HG02870 (cell line): ENCODE measurements around the gene PPFIBP1.
"Not testable (repeated sequence)": the region's sequence is repeated elsewhere in the genome, so short reads cannot be mapped to it uniquely, and the experiment has no call there.

Experiments
- ATAC-seq: cut with Tn5 transposase; IDR thresholded peaks from one replicate; pipeline ENCODE4 v1.9.1; 2021; ENCODE audit warnings: mild to moderate bottlenecking, moderate library complexity; ENCODE audit not compliant: unreplicated experiment

Gene PPFIBP1

DNA sequence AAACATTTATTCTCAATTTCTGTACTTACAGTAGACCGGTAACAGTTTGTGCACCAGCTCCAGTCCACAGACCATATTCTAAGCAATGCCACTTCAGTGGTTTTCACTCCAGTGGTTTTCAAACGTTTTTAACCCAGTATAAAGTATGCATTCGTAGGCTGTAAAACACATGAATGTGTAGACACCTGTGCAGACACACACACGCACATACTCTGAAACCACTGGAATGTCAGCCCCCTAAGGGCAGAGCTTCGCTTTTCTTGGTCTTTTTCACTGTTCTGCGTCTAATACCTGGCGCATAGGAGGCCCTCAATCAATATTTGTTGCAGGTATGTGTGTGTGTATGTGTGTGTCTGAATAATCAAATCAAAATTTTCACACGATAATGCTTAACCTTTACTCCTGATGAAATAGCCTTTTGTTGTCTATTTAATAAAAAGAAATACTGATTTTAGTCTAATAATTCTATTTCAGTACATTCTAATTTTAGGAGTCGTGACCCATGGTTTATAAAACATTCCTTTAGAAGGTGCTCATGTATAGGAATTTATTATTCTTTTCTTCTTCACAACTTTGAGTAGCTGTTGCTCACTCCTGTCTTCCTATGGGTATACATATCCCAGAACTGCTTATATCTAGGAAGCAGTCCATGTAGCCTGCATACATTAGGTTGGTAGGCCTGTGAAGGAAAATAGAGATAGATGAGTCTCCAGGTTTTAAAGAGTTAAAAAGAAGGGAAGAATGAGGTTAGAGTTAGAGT, 98.6 kb downstream of the PPFIBP1 start:
- no peak for ATAC-seq

- no peak for ATAC-seq
Observed at GRCh38 chr12:27623645-27624044, 99.6 kb downstream of the PPFIBP1 start.

DNA sequence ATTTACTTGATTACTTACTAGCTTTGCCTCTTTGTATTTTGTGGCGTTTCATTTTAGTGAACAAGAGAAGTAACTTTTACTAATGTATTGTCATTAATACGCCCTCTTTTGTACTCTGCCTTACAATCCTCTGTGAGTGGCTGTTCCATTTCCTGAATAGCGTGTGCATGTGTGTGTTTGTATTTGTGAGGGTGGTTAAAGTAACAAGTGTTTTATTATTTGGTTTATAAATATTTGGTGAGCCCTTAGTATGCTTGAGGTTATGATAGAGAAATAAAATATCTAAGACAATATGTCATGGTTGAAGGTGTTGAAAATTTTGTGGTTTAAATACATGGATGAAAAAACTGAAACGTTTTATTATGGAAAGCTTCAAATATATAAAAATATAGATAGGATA, 100.6 kb downstream of the PPFIBP1 start:
- ATAC-seq: no peak

GRCh38 chr12:27627123-27627852, 103.3 kb downstream of the PPFIBP1 start:
- ATAC-seq: no peak

GRCh38 chr12:27627853-27628469, 104.0 kb downstream of the PPFIBP1 start:
- not testable (repeated sequence) for ATAC-seq

DNA sequence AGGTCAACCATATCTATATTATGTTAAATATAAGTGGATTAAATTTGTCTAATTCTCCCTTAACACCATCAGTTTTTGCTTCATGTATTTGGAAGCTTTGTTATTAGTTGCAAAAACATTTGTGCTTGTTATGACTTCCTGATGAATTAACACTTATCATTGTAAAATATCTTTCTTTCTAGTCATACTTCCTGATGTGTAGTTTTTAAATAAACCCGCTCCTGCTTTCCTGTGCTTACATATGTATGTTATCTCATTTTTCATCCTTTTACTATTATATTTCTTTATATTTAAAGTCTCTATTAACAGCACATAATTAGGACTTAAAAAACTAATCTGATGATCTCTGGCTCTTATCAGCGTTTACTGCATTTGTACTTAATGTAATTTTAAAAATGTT, 106.2 kb downstream of the PPFIBP1 start:
- ATAC-seq: not testable (repeated sequence)

- ATAC-seq: no peak
Observed at GRCh38 chr12:27631365-27631764, 107.4 kb downstream of the PPFIBP1 start.

DNA sequence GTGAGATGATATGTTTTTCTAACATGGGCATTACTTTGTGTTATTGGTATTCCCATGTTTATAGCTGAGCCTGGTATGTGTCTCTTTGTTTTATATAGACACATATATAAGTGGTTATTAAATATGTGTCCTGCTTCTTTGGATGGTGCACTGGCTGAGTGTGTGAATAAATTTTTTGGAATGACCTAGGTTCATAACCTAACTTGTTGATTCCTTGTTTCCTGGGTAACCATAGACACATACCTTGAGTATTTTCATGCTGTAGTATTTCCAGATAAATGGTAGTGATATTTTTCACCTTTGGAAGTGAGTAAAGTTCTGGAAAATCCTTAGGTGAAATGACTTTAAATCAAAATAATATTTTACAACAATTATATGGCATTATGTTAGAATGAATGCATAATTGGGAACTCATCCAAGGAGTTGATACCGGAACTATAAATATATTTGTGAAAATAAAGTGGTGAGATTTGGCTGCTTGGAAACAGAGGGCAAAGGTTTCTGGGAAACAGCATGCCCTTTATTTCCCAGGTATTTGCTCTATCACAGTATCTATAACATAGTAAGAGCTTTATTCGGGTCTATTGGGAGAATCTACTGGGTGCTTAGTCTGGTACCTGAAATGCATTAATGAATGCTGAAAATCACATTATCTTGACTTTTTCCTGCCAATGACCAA, 107.9 kb downstream of the PPFIBP1 start:
- ATAC-seq: no peak

GRCh38 chr12:27635349-27635972, 111.5 kb downstream of the PPFIBP1 start:
- no peak for ATAC-seq

DNA sequence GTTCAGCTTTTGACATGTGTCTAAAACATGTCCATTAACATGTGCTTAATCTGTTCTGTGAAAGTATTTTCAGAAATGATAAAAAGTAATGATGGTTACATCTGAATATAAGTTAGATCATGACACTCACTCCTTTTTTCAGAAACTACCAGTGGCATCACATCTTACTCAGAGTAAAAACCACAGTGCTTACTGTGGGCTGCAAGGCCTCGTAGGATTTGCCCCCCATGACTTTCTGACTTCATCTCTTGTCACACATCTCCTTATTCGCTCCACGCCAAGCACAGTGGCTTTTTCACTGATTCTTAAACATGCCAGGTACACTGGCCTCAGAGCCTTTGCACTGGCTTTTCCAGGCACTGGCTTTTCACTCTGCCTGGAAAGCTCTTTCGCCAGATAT, 112.6 kb downstream of the PPFIBP1 start:
- not testable (repeated sequence) for ATAC-seq

DNA sequence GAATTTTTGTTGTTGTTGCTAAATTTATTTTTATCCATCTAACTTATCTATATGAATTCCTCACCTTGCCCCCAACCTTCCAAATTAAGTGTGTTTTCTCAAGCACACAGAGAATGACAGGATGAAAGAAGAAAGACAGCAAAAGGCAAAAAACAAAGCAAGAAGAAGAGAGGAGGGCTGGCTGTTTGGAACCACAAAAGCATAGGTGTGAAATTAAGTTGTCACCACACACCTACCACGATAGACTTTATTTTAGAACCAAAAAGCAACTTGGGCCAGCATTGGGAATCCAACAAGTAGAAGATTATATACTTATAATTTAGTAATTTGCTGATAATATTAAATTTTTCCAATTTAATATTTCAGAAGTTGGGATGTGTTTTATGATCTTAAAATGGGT, 113.5 kb downstream of the PPFIBP1 start:
- ATAC-seq: no peak

GRCh38 chr12:27639265-27639664, 115.3 kb downstream of the PPFIBP1 start:
- ATAC-seq: no peak

DNA sequence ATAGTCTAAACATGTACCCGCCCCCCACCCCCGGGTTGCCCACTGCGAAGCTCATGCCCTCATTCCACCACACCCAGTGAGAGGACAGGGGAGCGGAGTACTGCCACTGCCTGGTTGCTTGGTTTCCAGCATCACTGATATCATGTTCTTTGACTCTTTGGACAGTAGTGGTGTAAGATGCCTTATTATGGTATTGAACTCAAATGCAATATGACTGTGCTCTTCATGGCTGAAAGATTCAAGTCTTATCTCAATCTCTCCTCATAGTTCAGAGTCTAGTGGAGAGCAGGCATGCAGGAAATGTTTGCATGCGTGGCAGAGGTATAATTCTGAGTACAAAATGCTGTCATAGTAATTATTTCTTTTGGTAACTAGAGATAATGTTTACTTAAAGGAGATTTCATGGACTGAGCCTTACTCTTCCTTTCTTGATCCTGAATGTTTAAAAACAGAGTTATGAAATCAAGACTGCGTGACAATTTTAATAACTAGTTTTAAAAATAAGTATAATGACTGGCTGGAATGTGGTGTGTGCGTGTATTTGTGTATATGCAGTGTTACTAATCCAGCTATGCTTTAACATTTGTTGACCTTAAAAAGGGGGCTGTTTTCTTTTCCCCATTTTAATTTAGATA, 116.7 kb downstream of the PPFIBP1 start:
- not testable (repeated sequence) for ATAC-seq

DNA sequence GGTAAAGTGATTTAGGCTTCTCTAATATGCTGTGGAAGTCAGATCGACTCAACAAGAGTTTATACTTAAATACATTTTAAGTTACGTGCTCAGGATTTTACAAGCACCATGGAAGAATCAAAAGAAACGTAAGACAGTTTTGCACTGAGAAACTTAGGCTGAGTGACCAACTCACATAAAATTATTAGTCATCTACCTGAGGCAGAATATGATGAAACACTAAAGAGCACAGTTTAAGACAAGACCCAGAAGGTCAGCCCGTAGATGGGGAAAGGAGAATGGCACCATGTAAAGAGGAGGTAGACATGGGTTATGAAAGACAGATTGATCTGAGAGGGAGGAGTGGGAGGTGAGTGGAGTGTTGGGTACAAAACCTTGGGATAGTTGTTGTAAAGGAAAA, 118.4 kb downstream of the PPFIBP1 start:
- ATAC-seq: not testable (repeated sequence)

DNA sequence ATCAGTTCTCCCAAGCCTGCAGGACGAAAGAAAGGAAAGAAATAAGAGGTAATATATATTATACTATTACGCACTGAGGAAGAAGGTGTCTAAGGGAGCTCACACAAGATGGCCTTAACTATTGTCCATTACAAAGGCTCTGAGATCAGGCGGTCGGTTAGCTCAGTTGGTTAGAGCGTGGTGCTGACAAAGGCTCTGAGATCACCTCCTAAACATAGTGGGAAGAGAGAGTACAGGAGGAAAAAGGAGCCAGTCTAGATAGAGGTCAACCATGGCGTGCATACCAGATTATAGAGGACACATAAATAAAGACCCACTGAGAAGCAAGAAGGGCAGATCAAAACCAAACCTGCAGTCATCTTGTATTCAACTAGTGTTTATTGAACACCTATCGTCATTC, 118.9 kb downstream of the PPFIBP1 start:
- ATAC-seq: not testable (repeated sequence)

DNA sequence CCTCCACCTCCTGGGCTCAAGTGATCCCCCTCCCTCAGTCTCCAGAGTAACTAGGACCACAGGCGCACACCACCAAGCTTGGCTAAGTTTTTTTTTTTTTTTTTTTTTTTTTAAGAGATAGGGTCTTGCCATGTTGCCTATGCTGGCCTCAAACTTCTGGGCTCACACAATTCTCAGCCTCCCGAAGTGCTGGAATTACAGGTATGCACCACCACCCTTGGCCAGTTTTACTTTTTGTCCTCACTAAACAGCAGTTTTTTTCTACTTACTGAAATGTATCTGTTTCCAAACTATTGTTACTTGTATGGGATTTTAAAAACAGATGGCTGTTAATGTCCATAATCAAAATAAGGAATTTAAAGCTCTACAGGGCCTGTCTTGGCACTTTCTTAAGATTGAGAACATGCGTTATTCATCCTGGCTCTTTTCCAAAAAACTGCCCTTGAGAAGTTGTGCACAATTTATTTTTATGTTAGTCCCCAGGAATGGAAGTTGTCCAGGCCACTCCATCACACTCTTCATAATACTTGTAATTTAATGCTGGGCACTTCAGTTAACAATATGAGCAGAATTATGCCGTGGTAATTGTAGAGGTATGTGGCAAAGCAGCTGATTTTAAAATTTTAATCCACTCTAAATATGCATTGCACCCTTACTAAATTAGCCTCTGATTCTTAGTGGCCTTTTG, 120.3 kb downstream of the PPFIBP1 start:
- ATAC-seq: no peak

DNA sequence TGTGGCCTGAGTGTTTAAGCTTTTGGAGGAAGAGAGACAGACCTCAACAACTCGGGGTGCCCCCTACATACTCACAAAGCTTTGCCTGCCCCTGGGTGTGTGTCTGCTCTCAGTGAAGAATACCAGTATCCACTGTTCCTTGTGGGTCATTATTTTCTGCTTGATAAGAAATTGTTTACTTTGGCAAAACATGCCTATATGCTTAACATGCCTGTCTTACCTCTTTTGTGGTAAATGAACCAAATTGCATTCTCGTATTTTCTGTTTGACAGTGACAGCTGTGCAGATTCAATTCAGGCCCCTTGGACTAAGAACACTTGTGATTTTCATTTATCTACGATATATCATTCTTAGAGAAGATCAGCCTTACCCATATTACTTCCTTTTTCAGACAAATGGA, 121.7 kb downstream of the PPFIBP1 start:
- no peak for ATAC-seq

- ATAC-seq: no peak
Observed at GRCh38 chr12:27646149-27646548, 122.1 kb downstream of the PPFIBP1 start.

DNA sequence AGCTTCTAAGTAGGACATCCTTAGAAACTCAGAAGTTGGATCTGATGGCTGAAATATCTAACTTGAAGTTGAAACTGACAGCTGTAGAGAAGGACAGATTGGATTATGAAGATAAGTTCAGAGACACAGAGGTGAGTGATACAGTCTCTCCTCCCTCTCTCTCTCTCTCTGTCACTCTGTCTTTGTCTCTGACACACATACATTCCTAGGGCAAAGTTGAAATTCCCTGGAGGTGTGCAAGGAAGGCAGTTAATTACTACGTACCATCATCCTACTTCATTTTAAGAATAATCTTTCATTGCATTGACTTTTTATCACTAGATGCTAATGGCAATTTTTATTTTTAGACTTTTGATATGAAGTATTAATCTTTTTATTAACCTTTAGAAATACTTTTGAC, 126.0 kb downstream of the PPFIBP1 start:
- no peak for ATAC-seq

DNA sequence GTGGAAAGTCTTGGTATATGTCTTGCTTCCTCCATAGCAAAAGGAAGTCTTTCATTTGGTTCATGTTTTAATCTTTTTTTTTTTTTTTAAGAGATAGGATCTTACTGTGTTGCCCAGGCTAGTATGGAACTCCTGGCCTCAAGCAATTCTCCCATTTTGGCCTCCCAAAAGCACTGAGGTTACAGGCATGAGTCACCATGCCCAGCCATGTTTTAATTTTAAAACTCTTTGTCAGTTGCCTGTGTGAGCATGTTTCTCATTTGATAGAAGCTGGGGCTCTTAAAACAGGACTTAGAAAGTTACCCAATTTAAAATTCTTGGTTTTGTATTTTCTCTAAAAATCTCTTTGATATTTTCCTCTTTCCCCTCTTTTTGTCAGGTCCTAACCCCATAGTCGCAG, 127.2 kb downstream of the PPFIBP1 start:
- no peak for ATAC-seq
